HG03196 (cell line): Measurements from ENCODE around the gene ACAN.

Experiments
- ATAC-seq: cut with Tn5 transposase; IDR thresholded peaks from one replicate; pipeline ENCODE4 v1.9.1; 2021; ENCODE audit not compliant: unreplicated experiment

ACAN gene

DNA sequence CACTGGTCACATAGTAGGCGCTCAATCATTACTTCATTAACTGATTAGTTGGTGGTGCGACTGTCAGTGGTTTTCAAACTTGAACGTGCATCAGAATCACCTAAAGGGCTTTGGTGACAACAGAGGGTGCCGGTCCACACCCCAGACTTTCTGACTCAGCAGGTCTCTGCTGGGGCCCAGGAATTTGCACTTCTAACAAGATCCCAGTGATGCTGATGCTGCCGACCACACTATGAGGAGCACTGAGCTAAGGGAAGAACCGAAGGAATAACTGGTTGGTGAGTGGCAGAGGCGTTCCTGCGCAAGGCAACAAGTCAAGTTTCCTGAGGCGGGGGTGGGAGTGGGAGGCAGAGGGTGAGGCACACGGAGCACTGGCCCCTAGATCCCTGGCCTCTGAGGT is 73.3 kb downstream of the ACAN start:
- ATAC-seq: no peak

DNA sequence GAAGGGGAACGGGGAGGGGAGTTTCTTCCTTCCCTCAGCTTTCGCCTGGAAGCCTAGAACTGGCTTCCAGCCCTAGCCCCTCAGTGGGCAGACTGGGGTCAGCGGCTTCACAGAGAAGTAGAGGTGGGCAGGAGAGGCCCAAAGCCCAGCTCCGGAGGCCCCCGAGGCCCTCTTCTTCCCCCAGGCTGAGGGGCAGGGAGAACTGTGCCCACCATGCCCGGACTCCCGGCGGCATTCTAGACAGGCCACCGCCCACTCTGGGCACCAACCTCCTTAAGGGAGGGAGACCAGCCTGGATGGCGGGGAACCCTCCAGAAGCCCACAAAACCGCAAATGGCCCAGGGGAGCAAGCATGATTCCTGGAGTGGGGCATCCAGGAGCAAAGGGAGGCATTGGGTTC is 74.2 kb downstream of the ACAN start:
- ATAC-seq: no peak

- no peak for ATAC-seq
Observed at GRCh38 chr15:88877906-88878305, 74.7 kb downstream of the ACAN start.

DNA sequence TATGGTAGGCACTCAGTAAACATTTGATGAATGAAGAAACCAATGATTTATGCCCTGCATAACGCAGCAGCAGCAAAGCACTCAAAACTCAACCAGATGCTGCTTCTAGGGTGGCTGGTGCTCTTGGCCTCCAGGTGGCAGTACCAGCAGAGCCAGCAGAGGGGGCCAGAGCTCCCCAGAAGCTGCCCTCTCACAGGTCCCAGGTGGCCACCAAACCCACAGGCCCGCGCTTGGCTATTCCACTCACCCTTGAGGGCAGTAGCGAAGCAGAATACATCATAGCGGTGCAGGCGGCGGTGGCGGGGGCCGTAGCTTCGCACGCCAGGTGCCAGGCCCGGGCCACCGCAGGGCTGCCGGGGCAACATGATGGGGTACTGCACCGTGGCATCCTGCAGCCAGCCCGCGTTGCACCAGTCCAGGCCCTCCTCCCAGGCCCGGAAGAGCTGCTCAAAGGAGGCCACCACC is 75.5 kb downstream of the ACAN start:
- no peak for ATAC-seq

DNA sequence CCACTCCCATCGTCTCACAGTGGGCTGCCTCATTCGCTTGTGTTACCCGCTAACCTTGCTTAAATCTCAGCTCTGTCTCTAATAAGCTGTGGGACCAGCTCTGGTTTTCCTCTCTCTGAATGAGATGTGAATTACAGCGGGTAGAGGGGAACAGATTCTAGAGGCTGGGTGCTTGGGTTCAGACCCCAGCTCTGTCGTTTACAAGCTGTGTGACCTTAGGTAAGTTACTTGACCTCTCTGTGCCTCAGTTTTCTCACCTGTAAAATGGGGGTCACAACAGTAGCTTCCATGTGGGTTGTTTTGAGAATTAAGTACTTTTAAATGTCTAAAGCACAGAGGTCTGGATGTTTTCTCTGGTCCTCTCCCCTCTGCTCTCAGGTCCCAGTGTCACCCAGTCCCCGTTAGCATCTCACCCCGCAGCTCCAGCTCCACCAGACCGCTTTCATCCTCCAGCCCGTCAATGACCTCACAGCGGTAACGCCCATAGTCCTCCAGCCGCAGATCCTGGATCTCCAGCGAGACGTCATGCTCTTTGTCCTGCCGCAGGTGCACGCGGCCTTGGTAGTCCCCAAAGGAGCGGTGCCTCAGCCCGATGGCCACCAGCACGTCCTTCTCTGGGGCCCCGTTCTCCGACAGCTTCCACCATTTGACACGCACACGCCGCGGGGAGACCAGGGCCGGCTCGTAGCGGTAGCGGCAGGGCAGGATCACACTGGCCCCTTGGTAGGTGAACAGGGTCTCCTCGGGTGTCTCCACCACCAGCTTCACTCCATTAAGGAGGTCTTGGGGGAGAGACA is 77.9 kb downstream of the ACAN start:
- ATAC-seq: no peak

DNA sequence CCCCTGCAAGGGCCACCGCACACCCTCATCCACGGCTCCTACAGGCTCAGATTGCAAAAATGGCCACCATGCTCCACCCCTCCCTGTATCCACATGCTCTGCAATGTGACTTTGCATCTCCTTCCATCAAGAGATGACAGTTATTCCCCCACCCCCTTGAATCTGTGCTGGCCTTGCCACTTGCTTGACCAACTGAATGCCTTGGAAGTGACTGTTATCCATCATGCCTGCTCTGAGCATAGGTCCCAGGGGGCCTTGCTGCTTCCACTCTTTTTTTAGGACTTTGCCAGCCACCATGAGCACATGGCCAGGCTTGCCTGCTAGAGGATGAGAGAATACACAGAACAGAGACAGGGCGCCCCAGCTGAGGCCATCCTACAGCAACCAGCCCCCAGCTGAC is 78.5 kb downstream of the ACAN start:
- no peak for ATAC-seq

- ATAC-seq: no peak
Observed at GRCh38 chr15:88882785-88883184, 79.5 kb downstream of the ACAN start.

- no peak for ATAC-seq
Observed at GRCh38 chr15:88887068-88887580, 83.9 kb downstream of the ACAN start.

- no peak for ATAC-seq
Observed at GRCh38 chr15:88888719-88889118, 85.5 kb downstream of the ACAN start.

DNA sequence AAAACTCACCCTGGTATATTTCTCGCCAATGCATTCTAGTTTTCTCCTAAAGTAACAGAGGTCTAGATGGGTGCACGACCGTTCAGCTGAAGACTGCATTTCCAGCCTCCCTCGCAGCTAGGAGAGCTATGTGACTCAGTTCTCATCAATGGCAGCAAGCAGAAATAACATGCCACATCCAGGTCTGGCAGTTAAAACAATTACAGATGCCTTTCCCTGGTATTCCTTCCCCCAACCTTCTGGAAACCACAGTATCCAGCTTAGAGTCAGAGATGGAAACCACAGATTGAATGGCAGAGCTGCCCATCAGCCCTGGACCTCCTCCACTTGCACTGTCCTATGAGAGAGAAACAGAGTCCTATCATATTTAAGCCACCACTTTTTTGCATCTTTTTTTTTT is 87.3 kb downstream of the ACAN start:
- ATAC-seq: no peak

GRCh38 chr15:88891540-88892254 is 88.5 kb downstream of the ACAN start:
- no peak for ATAC-seq

DNA sequence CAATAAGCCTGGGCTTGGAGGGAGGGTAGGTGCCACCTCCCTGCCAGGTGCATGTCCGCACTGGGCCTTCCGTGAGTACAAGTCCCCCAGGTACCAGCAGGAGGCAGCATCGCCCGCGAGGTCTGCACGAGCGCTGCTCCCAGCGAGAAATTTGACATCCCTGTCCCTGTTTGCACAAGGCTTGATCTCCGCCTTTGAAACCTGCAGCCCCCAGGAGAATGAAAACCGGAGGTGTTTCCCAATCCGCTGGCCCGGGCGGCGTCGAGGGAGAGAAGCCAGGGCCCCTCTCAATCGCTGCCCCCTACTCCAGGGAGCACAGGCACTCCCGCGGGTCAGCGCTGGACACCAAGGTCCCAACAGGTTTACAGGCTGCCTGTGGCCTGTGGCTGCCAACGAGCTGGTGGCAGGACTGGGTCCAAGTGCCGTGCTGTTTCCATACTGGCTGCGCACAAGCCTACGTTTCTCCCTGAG is 91.1 kb downstream of the ACAN start:
- ATAC-seq: peak; percentile 51

GRCh38 chr15:88894819-88895767 is 91.9 kb downstream of the ACAN start, which contains the start of gene HAPLN3:
Gene HAPLN3, minus strand, starts transcription at chr15:88895544. Its CDS starts 8,246 bp downstream, at chr15:88887298.
- ATAC-seq: peak; percentile 46

DNA sequence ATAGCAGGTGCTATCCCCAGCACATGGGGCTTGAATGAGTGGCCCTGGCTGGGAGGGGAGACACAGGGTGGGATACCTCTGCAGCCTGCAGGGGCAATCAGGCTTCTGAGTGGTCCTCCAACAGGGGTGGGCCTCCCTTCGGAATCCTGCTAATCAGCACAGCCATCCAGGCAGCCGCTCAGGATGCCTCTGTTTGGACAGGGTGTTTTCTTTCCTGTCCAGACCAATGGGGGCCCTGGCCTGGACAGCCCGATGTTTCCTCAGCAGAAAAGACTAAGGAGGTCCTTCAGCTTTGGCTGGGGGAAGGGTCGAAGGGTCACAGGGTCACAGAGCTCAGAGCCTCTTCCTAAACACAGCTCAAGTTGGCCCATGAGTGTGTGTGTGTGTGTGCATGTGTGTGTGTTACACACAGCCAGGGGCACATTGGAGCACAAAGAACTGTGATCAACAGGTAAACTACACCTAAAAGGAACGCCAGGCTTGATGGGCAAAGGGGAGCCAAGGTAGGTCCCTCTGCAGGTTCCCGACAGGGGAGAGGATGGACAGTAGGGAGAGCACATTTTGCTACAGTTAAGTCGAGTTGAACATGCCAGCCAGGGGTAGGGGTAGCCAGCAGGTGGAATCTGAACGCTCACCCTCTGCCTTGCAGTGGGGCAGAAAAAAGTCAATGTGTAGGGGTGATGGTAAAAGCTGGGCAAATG is 93.2 kb downstream of the ACAN start:
- no peak for ATAC-seq

GRCh38 chr15:88897142-88897455 is 93.9 kb downstream of the ACAN start:
- no peak for ATAC-seq

DNA sequence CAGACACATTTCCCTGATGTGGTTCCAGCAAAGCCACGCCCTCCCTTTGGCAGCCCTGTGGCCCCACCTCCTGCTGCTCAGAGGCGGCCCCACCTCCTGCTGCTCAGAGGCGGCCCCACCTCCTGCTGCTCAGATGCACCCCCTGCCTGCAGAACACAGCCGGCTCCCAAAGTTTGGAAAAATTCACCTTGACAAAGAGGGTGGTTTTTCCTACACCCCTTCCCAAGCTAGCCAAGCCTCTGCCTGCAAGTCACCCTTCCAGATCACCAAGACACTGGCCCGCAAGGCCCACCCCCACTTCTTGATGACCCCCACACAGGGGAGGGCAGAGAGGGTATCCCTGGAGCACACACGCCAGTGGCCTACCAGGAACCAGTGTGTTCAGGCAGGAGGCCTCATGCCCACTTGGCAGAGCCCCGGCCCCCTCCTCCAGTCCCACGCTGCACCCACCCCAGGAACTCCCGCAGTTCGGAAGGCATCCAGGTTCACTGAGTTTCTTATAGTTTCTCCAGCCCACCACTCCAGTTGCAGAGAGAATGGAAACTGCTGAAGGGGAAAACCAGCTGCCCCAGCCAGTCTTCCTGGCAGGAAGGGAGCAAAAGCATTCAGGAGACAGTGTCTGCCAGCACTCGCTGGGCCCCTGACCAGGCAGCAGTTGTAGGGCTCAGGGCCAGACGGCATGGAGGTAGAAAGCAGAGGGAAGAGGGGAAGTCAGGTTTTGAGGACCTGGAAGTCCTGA is 94.4 kb downstream of the ACAN start:
- ATAC-seq: peak; percentile 43

- ATAC-seq: no peak
Observed at GRCh38 chr15:88898736-88899135, 95.5 kb downstream of the ACAN start.

- ATAC-seq: no peak
Observed at GRCh38 chr15:88899251-88899650, 96.0 kb downstream of the ACAN start.

DNA sequence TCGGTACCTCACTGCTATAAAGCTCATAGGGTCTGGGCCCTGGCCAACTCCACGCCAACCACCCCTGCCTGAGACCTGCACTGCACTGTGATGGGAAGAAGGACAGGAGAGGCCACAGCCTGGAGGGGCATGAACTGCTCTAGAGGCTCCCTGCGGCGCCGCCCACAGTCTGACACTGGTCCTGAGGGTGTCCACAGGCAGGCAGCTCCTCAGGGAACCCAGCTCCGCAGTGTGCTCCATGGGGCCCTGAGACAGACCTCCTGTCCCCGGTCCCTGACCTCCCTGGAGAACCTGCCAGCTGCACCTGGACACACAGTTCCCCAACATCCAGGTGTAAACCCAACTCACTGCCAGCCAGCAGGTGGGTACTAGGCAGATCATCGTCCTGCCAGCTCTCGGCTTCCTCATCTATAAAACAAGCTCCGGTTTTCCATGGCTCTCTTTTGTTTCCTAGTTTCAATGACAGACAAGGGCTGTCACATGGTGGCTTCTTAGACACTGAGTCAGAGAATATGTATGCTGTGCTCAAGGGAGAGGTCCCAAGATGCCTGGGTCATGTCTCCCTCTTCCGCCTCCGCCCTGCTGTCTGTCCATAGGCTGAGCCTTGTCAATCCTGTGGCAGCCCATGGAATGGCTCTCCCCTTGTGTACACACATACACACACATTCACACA is 97.2 kb downstream of the ACAN start:
- no peak for ATAC-seq
